Left lobe of liver (tissue), 2 donors: ENCODE results near the gene PDF. TPM values are rescaled to one million over a fixed set of nuclear protein-coding genes. Genes with fewer than 3 reads are reported as not detected.

Experiments
- ATAC-seq: fragments of 200-7000 bp; cut with Tn5 transposase; one replicate; pipeline ENCODE4 v1.9.1; 2020; ENCODE audit warnings: mild to moderate bottlenecking, moderate library complexity
- DNase-seq: peaks from one replicate; pipeline ENCODE4 v3.0.0-alpha.2; 2020; ENCODE audit warnings: low spot score
- total RNA-seq: library from RNA; stranded (reverse); gene quantifications from one replicate; pipeline ENCODE4 v1.2.1, GENCODE V29; 2021
- donor health status: DM: no; HTN: no; CAD: no; lungs with moderate emphysema.
- donor health status: DM: no; HTN: yes; CAD: no.

Gene PDF
- total RNA-seq, 1 donor from 2014 or later = 22.0 TPM

DNA sequence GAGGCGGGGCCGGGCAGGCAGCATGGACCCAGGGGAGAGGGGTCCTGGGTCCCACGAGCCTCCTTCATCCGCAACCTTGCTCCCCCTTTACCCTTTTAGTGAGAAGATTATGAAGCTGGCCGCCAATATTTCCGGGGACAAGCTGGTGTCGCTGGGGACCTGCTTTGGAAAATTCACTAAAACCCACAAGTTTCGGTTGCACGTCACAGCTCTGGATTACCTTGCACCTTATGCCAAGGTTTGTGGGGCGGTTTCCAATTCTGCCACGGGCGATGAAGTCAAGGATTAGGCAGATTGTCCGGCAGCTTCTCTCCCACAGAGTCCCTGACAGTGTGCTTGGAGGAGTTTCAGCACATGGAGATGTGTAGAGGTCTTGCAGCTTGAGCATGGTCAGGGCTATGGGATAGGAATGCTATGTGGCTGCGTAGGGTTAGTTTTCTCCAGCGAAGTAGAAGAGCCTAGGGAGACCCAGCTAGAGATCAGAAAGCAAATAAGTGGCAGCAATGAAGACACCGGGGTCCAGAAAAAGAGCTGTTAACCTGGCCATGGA lies 9.8 kb upstream of the PDF start:
- ATAC-seq (no peak), DNase-seq (no peak)

GRCh38 chr16:69339289-69340094 lies 9.1 kb upstream of the PDF start, which contains the start of the genes COG8 and NIP7:
Gene COG8, minus strand, starts transcription at chr16:69339564. Its CDS starts 12 bp downstream, at chr16:69339552.
Gene NIP7, plus strand, starts transcription at chr16:69339772. Its CDS starts 58 bp downstream, at chr16:69339830.
- ATAC-seq = peak; percentile 96
- DNase-seq = peak; percentile 96

DNA sequence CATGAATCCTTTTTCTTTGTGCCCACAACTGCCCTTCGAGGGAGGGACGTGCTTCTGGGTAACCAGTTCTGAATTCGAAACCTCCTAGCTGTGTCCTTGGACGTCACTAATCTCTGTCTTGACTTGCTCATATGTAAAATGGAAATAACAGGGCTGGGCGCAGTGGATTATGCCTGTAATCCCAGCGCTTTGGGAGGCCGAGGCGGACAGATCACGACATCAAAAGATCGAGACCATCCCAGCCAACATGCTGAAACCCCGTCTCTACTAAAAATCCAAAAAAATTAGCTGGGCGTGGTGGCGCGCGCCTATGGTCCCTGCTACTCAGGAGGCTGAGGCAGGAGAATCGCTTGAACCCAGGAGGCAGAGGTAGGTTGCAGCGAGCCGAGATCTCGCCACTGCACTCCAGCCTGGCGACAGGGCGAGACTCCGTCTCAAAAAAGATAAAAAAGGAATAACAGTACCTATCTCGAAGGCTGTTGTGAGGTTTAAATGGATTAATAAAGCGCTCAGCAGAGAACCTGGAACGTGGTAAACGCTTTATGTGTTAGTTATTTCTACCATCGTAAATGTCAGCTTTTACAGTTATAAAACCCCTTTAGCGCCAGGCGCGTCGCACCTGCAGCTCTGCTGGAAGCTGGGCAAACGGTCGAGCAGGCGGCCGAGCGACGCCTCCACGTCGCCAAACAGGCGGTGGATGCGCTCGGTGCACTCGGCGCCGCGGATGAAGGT lies 8.3 kb upstream of the PDF start:
- ATAC-seq (peak; percentile 1), DNase-seq (no peak)

DNA sequence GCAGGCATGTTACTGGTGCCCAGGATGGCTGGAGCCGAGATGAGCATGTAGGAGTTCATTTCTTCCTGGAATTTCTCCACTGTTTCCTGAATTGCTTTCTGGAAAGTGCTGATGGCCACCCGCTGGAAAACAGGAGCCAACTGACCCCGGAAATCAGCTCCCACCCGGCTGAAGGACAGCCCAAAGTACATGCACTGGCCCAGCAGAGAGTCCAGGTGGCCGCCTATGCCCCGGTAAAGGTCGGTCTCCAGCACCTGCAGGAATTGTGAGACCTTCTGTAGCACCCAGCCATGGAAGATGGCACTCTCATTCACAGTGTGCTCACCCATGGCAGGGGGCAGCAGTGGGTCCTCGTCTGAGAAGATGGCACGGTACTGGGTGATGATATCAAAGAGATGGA lies 4.3 kb upstream of the PDF start:
- ATAC-seq = no peak
- DNase-seq = no peak

GRCh38 chr16:69329369-69330285 lies 761 bp downstream of the PDF start:
- ATAC-seq (peak; percentile 55), DNase-seq (peak; percentile 68)

DNA sequence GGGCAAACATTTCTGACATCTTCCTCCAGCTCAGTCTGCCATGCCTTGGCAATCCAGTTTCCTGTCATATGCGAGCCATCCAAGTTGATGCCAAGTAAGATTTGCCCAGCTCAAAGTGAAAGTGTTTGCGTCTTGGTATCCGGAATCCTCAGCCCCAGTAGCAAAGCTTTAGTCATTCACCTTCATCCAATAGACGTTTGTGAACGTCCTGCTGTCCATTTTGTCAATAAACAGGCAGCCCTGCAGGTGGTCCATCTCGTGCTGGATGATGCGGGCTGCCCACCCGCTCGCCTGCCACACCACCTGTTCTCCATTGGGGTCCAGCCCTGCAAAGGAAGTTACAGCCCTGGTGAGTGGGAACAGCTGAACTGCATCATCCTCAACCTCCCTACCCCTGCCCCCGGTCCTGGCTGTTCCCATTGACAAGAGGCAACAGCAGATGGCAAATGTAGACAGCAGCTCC lies 1.5 kb downstream of the PDF start:
- no peak for ATAC-seq
- peak; percentile 47 for DNase-seq

DNA sequence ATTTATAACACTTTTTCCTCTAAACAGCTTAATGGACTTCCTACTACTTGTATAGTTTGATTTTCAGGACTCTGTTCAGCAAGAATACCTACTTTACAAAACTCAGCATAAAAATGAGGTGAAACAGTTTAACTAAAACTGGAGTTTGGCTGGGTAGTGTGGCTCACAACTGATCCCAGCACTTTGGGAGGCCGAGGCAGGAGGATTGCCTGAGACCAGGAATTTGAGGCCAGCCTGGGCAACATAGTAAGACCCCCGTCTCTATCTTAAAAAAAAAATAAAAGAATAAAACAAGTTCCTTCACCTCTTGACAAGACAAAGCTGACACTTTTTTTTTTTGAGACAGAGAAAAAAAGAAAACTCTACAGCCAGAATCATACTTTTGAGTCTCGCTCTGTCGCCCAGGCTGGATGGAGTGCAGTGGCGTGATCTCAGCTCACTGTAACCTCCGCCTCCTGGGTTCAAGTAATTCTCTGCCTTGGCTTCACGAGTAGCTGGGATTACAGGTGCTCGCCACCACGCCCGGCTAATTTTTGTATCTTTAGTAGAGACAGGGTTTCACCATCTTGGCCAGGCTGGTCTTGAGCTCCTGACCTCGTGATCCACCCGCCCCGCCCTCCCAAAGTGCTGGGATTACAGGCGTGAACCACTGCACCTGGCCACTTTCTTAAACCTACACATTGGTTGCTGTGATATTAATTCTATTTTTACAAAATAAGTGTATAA lies 2.6 kb downstream of the PDF start:
- peak; percentile 41 for DNase-seq
- ATAC-seq = no peak

- ATAC-seq = peak; percentile 42
Measured at GRCh38 chr16:69326172-69326873, 4.1 kb downstream of the PDF start.

DNA sequence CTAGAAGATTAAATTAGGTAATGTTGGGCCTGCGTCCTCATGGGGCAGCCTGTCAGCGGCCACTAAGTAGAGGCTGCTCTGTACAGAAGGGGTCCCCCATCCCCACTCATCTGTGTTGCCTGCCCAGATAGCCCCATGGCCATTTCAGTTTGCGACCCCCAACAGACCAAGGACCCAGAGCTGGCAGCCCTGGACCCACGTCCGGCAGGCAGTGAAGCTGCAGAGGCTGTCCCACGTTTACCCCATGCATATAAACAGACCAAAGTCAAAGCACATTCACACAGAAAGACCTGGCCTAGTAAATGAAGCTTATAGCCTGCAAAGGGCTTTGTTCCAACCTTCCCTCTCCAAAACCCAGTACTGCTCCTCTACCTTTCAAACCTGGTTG lies 4.6 kb downstream of the PDF start:
- ATAC-seq (peak; percentile 2), DNase-seq (no peak)

More at GRCh38 chr16:69326172-69326873, 4.1 kb downstream of the PDF start:
- peak; percentile 92 for DNase-seq

GRCh38 chr16:69324585-69325253 lies 5.7 kb downstream of the PDF start:
- no peak for DNase-seq
- ATAC-seq = no peak

DNA sequence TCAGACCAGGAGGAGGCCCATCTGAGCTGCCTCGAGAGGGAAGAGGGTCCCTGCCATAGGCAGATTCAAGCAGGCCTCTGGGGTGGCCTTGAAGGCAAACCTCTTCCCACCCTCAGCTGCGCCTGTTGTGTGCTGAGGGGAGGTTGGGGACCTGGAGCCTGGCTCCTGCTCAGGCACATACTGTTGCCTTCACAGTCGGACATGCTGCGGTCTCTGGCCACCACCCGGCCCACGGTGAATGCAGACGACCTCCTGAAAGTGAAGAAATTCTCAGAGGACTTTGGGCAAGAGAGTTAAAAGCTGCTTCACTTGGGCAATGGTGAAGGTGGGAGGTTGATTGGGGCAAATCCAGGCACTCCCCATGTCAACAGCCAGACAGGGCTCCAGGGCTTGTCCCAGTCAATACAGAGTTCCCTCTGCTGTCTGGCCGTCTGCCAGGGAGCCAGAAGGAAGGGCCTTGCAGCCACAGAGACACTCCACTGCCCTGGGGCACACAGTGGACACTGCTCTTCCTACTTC lies 6.3 kb downstream of the PDF start:
- ATAC-seq (peak; percentile 68), DNase-seq (peak; percentile 93)

DNA sequence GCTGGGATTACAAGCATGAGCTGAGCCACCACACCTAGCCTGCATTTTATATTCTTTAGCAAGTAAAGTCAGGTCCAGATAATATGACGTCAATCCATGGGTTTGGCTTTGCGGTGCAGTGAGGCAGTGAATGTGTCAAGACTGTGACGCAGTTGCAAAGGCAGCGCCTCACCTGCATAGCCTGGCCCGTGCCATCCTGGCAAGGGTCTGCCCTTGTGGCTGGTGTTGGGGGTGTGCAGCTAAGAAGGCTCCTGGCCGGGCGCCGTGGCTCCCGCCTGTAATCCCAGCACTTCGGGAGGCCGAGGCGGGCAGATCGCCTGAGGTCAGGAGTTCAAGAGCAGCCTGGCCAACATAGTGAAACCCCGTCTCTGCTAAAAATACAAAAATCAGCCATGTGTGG lies 7.0 kb downstream of the PDF start:
- DNase-seq (peak; percentile 74), ATAC-seq (peak; percentile 27)

GRCh38 chr16:69322343-69322742 lies 8.0 kb downstream of the PDF start:
- ATAC-seq (no peak), DNase-seq (peak; percentile 39)

GRCh38 chr16:69321080-69321479 lies 9.3 kb downstream of the PDF start:
- DNase-seq = peak; percentile 41
- ATAC-seq = no peak

- no peak for ATAC-seq
Measured at GRCh38 chr16:69320740-69321073, 9.7 kb downstream of the PDF start.

DNA sequence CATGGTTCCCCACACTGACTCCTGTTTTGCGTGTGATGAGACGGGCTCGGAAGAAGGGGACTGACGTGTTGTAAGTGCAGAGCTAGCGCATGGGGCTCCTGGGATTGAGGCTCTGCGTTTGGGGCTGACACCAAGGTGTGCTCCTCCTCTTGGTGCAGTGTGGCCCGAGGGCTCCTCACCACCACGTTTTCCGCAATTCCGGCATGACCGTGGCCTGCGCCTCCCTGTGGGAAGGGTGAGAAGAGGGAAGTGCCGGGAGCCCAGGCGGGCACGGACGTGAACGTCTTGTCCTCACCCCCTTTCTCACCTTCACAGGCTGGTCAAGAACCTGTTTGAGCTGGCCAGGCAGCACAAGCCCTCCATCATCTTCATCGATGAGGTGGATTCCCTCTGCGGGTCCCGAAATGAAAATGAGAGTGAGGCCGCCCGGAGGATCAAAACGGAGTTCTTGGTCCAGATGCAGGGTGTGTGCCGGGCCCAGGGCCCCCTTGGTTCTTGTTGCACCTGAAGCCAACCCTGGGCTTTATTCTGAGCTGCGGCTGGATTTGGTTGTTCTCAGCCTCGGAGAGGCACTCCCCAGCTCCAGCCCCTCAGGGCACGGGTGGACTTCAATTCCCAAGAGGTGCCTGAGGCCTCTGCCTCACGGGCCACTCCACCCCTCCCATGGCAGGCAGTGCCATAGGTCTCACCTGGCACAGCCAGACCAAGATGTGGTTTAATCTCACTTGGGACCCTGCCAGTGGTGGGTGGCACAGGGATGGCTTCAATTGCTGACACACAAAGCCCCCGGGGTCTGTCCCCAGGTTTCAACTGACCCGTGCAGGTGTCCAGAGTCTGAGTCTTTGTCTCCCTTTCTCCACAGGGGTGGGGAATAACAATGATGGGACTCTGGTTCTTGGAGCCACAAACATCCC lies 10.3 kb downstream of the PDF start:
- ATAC-seq (no peak), DNase-seq (peak; percentile 43)

More at GRCh38 chr16:69320740-69321073, 9.7 kb downstream of the PDF start:
- DNase-seq = peak; percentile 41

- DNase-seq (no peak), ATAC-seq (no peak)
Measured at GRCh38 chr16:69319381-69319780, 11.0 kb downstream of the PDF start.
